OCI-LY3 (cell line): ENCODE data around the gene CHAC1.

ENCODE experiments used
- H2AFZ ChIP-seq: fragments of 200-600, 300-600 bp; shearing (Covaris generic); 2 replicates; pipeline ENCODE4 v1.6.0; 2014; ENCODE audit warnings: antibody characterized with exemption, low read depth, low read length
- H3K27ac ChIP-seq: fragments of 200-600, 300-600 bp; sonication (generic); 2 replicates; pipeline ENCODE4 v1.5.1; 2014; ENCODE audit warnings: mild to moderate bottlenecking, low read length, moderate library complexity, mixed read lengths
- H3K27me3 ChIP-seq: fragments of 200-600, 300-600 bp; sonication (generic); 2 replicates; pipeline ENCODE4 v1.6.1; 2014; ENCODE audit warnings: low read depth, low read length, mixed read lengths
- H3K36me3 ChIP-seq: fragments of 200-600, 300-600 bp; sonication (generic); replicated peaks from 2 replicates; pipeline ENCODE3; 2014; ENCODE audit warnings: low read depth, low read length, mixed read lengths
- H3K4me1 ChIP-seq: fragments of 300-600, 200-600 bp; sonication (generic); 2 replicates; pipeline ENCODE4 v1.6.1; 2014; ENCODE audit warnings: low read length, mixed read lengths
- H3K4me2 ChIP-seq: fragments of 200-600, 300-600 bp; sonication (generic); 2 replicates; pipeline ENCODE4 v1.6.1; 2014; ENCODE audit warnings: low read length, mixed read lengths
- H3K4me3 ChIP-seq: fragments of 300-600, 200-600 bp; sonication (generic); 2 replicates; pipeline ENCODE4 v1.5.1; 2014; ENCODE audit warnings: antibody characterized with exemption, mild to moderate bottlenecking, low read length, moderate library complexity
- H3K79me2 ChIP-seq: fragments of 300-600, 200-600 bp; shearing (Covaris generic); 2 replicates; pipeline ENCODE4 v1.6.1; 2014; ENCODE audit warnings: mild to moderate bottlenecking, low read length, mixed read lengths
- H3K9ac ChIP-seq: fragments of 300-600, 200-600 bp; shearing (Covaris generic); 2 replicates; pipeline ENCODE4 v1.6.0; 2014; ENCODE audit warnings: mild to moderate bottlenecking, low read length, moderate library complexity
- H3K9me3 ChIP-seq: fragments of 200-600, 300-600 bp; shearing (Covaris generic); 2 replicates; pipeline ENCODE4 v1.6.1; 2014; ENCODE audit warnings: low read length, mixed read lengths; ENCODE audit not compliant: insufficient read depth
- H4K20me1 ChIP-seq: fragments of 200-600, 300-600 bp; sonication (generic); 2 replicates; pipeline ENCODE4 v1.6.1; 2016; ENCODE audit warnings: low read length, mixed read lengths; ENCODE audit not compliant: insufficient read depth
- EZH2phosphoT487 ChIP-seq: fragments of 200-600 bp; shearing (Covaris generic); IDR thresholded peaks from 2 replicates; pipeline ENCODE4 v1.6.1; 2018; ENCODE audit warnings: antibody characterized with exemption, mixed run types, low read depth
- TF ChIP-seq, protein P1 (sequence below): fragments of 200-600, 300-600 bp; sonication (generic); IDR thresholded peaks from 2 replicates; pipeline ENCODE4 v1.5.1; 2014; ENCODE audit warnings: antibody characterized with exemption, low read length, low read depth

CHAC1 gene

DNA sequence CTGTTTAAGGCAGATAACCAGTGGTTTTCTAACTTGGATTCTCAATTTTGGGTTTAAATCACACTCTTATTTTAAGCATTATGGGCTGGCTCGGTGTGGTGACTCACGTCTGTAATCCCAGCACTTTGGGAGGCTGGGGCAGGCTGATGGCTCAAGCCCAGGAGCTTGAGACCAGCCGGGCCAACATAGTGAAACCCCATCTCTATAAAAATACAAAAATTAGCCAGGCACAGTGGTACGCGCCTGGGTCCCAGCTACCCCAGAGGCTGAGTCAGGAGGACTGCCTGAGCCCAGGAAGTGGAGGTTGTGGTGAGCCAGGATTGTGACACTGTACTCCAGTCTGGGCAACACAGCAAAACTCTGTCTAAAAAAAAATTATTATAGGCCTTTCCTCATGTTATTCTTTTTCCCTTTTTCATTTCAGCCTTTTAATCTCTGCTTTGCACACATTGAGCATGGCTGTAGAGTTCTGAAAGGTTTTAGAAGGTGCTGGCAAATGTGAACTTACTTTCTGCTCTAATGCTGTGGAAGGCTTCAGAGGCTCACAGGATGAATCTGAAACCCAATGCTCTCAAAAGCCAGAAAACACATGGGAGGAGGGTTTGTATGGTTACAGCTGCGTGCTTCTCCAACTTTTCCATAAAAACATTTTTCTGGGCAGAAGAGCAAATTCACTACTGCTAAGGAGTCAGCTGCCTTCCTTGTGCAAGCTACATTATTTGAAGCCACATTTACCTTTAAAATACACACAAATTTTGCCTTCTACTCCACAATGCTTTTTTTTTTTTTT, 32.5 kb downstream of the CHAC1 start:
- H3K27me3 ChIP-seq, result no peaks in the 10 kb centered on the region
- H3K4me1 ChIP-seq, result no peaks in the 10 kb centered on the region
- H3K9ac ChIP-seq, result no peak overlapping the region
- no peaks in the 10 kb centered on the region for H3K9me3 ChIP-seq
- TF ChIP-seq, protein P1, sequence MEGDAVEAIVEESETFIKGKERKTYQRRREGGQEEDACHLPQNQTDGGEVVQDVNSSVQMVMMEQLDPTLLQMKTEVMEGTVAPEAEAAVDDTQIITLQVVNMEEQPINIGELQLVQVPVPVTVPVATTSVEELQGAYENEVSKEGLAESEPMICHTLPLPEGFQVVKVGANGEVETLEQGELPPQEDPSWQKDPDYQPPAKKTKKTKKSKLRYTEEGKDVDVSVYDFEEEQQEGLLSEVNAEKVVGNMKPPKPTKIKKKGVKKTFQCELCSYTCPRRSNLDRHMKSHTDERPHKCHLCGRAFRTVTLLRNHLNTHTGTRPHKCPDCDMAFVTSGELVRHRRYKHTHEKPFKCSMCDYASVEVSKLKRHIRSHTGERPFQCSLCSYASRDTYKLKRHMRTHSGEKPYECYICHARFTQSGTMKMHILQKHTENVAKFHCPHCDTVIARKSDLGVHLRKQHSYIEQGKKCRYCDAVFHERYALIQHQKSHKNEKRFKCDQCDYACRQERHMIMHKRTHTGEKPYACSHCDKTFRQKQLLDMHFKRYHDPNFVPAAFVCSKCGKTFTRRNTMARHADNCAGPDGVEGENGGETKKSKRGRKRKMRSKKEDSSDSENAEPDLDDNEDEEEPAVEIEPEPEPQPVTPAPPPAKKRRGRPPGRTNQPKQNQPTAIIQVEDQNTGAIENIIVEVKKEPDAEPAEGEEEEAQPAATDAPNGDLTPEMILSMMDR, result no peak
- no peak overlapping the region for H3K27ac ChIP-seq
- H3K36me3 ChIP-seq, result peaks cover 58% of the 10 kb centered on the region
- no peaks in the 10 kb centered on the region for H3K79me2 ChIP-seq
- H2AFZ ChIP-seq, result no peak overlapping the region
- H3K4me3 ChIP-seq, result no peak overlapping the region
- H4K20me1 ChIP-seq, result no peaks in the 10 kb centered on the region
- H3K4me2 ChIP-seq, result no peak overlapping the region

GRCh38 chr15:40986820-40987219, 33.5 kb downstream of the CHAC1 start:
- no peak overlapping the region for H3K27ac ChIP-seq
- no peaks in the 10 kb centered on the region for H3K27me3 ChIP-seq
- no peak overlapping the region for H3K9ac ChIP-seq
- H4K20me1 ChIP-seq, result no peaks in the 10 kb centered on the region
- H3K4me3 ChIP-seq, result no peak overlapping the region
- H3K9me3 ChIP-seq, result no peaks in the 10 kb centered on the region
- no peak for TF ChIP-seq EZH2phosphoT487
- TF ChIP-seq, protein P1, result no peak
- H3K4me2 ChIP-seq, result no peak overlapping the region
- H3K79me2 ChIP-seq, result no peaks in the 10 kb centered on the region
- no peak overlapping the region for H2AFZ ChIP-seq
- H3K4me1 ChIP-seq, result no peaks in the 10 kb centered on the region
- peaks cover 54% of the 10 kb centered on the region for H3K36me3 ChIP-seq

DNA sequence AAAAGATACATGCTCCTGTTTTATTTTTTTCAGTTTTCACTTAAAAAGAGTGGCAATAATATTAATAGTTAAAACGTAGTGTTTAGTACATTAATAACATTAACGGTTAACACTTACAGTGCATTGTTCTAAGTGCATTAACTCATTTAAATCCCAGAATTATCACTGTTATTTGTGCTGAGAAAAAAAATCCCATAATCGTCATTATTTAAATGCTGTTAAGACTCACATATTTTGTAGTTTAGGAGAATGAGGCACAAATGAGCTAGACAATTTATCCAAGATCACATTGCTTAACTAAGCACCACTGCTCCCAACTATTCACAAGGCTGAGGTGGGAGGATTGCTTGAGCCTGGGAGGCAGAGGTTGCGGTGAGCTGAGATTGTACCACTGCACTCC, 34.9 kb downstream of the CHAC1 start:
- H3K9me3 ChIP-seq, result no peaks in the 10 kb centered on the region
- H4K20me1 ChIP-seq, result no peaks in the 10 kb centered on the region
- H3K4me2 ChIP-seq, result no peak overlapping the region
- no peak overlapping the region for H3K4me3 ChIP-seq
- no peak for TF ChIP-seq EZH2phosphoT487
- H3K4me1 ChIP-seq, result no peaks in the 10 kb centered on the region
- H3K36me3 ChIP-seq, result peaks cover 45% of the 10 kb centered on the region
- H2AFZ ChIP-seq, result no peak overlapping the region
- H3K27ac ChIP-seq, result no peak overlapping the region
- H3K79me2 ChIP-seq, result no peaks in the 10 kb centered on the region
- H3K27me3 ChIP-seq, result no peaks in the 10 kb centered on the region
- H3K9ac ChIP-seq, result no peak overlapping the region

DNA sequence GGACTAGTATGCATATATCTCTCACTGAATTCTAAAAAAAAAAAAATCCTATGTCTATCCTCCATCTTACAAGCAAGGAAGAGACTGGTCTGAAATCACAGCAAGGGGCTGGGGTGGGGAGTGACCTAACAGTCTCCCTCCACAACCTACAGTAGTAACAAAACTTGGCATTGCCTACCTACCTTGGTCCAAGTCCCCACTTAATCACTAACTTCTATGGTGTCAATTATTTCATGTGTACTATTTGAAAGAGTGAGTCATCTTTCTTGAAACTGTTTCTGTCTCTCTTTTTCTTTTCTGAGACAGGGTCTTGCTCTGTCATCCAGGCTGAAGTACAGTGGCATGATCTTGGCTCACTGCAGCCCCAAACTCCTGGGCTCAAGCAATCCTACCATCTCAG, 36.8 kb downstream of the CHAC1 start:
- Histone ChIP-seq H3K27ac (no peak overlapping the region), H3K4me3 (no peak overlapping the region), H3K79me2 (no peaks in the 10 kb centered on the region), H3K4me2 (no peak overlapping the region), H3K36me3 (peaks cover 29% of the 10 kb centered on the region), H3K9me3 (no peaks in the 10 kb centered on the region), H3K27me3 (no peaks in the 10 kb centered on the region), H3K4me1 (no peaks in the 10 kb centered on the region), H2AFZ (no peak overlapping the region), H3K9ac (no peak overlapping the region), H4K20me1 (no peaks in the 10 kb centered on the region)
- TF ChIP-seq EZH2phosphoT487, result no peak
- TF ChIP-seq, protein P1, result no peak
